Left kidney (tissue), 2 donors: ENCODE measurements around the gene DLG2. TPM values are rescaled to one million over a fixed set of nuclear protein-coding genes. Genes with fewer than 3 reads are reported as not detected.
"Not testable (repeated sequence)": the region's sequence is repeated elsewhere in the genome, so short reads cannot be mapped to it uniquely, and the experiment has no call there.

Source experiments
- DNase-seq: peaks from one replicate; pipeline ENCODE4 v3.0.0-alpha.2; 2013
- polyA plus RNA-seq: library from polyadenylated mRNA; unstranded; fragments of 120-200 nt; gene quantifications from one replicate; pipeline ENCODE4 v1.2.1, GENCODE V29; 2013; ENCODE audit not compliant: insufficient read length

Gene DLG2
- polyA plus RNA-seq, 1 donor, result 13.4 TPM

DNA sequence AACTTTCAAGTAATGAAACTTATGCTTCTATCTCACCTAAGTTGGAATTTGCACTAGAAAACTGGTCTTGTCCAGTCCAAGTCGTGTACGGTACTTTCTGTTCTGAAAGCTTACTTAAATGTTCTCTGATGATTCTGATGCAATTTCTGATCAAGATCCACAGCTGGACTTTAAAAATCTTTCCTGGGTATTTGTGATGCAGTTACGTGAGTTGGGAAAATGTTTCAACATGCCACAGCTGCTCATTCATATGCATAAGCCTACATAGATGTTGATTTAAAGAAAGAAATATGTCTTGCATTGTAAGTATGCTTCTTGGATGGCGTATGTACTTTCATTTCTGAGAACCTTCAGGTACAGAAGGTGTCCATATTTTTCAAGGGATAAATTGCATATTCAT lies 1847.3 kb downstream of the DLG2 start:
- no peak for DNase-seq

DNA sequence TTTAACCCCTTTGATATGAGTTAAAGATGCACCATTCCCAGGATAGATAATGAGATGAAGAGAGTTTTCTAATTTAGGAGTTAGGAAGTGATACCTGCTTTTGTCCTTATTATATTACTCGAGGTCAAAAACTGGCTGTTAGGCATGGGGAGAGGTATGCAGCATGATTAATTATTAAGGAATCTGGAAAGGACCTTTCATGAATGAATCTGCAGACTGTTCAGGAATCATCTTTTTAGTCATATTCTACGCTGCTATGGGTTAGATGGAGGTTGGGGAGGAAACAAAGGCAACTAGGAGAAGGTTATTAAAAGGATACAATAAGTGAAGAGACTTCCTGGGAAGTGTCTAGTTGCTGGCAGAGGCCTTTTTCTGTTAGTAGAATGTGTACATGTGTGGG lies 1848.5 kb downstream of the DLG2 start:
- DNase-seq, result no peak

DNA sequence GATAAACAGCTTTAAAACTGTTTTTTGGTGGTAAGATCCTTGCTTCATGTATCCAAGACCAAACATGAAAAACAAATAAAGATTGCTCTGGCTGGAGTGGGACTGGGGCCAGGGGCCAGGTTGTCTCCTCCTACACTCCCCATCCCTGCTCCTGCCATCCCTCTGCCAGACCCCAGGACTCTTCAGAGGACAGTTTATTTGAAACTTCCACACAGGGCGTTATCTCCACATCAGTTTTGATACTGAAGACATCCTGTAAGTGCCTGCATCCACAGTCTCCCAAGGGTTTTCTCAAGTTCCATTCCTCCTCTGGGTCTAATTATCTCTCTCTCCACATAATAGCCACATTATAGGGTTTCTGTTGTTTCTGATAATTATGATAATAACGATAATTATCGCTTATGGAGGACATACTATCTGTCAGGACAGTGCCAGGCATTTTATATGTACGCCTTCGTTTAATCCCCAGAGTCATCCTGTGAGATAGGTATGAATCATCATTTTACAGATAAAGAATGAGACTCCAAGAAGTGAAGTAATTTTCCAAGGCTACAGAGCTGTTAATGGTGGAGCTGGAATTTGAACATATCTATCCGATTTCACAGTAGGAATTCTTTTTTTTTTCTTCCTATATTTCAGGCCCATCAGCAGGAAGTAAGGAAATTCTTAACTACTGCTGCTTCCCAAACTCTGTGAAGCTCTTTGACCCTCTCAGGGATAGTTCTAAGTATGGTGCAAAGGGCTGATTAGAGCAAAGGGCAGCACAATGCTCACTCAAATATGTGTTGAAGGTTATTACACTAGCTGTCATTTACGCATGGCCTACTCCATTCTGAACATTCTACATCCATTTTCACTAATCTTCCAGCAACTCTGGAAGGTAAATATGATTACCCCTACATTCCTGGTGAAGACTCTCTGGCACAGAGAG lies 1852.9 kb downstream of the DLG2 start:
- no peak for DNase-seq

- no peak for DNase-seq
Measured at GRCh38 chr11:83768489-83768888, 1858.7 kb downstream of the DLG2 start.

- DNase-seq, result no peak
Measured at GRCh38 chr11:83766932-83767331, 1860.2 kb downstream of the DLG2 start.

- DNase-seq, result no peak
Measured at GRCh38 chr11:83764643-83765042, 1862.5 kb downstream of the DLG2 start.

- no peak for DNase-seq
Measured at GRCh38 chr11:83760932-83761331, 1866.2 kb downstream of the DLG2 start.

DNA sequence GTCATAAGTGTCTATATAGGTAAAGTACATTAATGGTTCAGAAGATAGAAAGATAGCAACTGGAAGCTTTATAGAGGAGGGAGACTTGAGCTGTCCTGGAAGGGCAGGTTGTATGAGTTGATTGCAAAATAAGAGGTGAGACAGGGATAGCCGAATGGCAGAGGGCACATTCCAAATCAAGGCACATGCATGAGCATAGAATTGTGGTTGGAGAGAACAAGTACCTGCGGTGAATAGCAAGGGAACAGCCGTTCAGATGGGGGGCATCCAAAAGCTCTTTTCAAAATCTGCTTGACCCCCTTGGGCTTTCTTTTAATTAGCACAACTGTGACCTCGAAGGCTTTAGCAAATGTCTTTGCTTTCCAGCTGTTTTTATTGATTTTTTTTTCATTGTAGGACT lies 1868.0 kb downstream of the DLG2 start:
- no peak for DNase-seq

GRCh38 chr11:83751041-83751440 lies 1876.1 kb downstream of the DLG2 start:
- DNase-seq, result no peak

DNA sequence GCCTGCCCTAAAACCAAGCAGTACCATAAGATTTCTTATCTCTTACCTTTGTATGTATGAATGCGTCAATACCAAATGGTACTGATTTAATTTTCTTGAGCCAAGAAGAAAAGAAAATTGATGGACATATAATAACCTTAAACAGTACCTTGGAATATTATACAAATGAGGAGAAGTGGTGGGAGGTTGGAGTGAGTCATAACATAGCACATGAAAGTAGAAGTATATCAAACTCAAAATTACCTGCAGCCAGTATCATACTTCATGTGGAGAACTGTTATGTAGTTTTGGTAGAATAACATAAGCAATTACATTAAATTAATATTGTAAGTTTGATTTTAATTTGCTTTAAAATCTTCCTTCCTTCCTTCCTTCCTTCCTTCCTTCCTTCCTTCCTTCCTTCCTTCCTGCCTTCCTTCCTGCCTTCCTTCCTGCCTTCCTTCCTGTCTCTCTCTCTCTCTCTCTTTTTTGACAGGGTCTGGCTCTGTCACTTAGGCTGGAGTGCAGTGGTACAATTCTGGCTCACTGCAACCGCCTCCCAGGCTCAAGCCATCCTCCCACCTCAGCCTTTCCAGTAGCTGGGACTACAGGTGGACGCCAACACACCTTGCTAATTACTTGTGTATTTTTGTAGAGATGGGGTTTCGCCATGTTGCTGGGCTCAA lies 1880.1 kb downstream of the DLG2 start:
- DNase-seq, result no peak

- no peak for DNase-seq
Measured at GRCh38 chr11:83744620-83745192, 1882.4 kb downstream of the DLG2 start.

DNA sequence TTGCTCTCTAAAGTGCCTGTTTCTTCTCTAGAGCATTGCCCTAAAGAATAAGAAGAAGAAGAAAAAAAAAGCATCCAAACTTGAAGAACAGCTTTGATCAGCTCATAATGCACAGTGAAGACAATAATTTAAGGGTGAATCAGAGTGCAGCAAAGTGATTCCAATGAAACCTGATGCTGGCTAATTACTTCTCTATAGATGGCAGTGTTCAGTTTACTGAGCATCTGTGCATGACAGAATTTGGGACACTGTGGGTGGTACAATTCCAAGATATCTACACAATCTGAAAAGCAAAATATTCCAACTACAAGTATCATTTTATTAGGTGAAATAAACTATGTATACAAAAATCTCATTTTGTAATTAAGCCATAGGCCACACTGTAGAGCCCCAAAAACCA lies 1890.5 kb downstream of the DLG2 start:
- DNase-seq, result no peak

DNA sequence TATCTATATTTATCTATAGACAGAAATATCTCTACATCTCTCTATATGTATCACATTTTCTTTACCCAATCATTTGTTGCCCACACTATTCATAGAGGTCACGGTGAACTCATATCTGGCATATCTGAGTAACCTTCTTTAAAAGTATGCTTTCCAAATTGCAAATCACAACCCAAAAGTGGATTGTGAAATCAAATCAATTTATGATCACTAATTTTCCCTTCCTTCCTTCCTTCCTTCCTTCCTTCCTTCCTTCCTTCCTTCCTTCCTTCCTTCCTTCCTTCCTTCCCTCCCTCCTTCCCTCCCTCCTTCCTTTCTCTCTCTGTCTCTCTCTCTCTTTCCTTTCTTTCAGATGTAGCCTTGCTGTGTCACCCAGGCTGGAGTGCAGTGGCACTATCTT lies 1893.0 kb downstream of the DLG2 start:
- DNase-seq, result no peak

- DNase-seq, result not testable (repeated sequence)
Measured at GRCh38 chr11:83731288-83731687, 1895.9 kb downstream of the DLG2 start.

GRCh38 chr11:83728281-83728680 lies 1898.9 kb downstream of the DLG2 start:
- no peak for DNase-seq

- DNase-seq, result no peak
Measured at GRCh38 chr11:83727251-83727650, 1899.9 kb downstream of the DLG2 start.

DNA sequence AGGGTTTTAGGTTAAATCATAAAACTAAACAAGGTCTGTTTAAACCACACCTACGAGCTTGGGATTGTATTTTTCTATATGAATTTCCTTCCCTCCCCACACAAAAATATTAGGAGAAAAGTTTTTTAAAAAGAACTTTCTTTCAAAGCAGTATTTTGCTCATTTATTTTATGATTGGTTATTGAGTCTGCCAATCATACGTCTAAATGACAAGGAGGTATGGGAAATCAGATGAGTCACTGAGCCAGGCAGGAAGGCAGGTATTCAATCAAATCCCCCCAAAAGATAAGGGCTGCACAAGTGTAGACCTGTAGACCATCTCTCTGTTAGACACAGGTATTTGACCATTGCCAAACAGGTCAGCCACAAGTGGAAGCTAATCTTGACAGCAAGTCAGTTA lies 1900.8 kb downstream of the DLG2 start:
- DNase-seq, result no peak

DNA sequence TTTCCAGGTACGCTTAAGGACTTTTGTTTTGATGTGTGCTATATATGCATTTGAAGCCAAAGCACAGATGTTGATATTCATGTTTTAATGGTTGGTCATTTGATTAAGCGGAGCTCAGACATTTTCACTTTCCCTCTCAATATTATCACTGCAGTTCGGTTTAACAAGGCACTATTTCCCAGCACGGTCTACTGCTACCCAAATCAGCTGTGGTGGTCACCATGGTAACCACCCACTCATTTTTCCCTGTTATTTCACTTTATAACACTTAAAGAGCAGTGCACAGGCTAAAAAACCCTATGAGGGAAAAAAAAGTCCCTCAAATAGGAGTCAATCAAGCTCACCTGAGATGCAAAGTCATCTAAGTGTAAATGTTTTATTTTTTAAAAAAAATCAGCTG lies 1901.4 kb downstream of the DLG2 start:
- no peak for DNase-seq

- no peak for DNase-seq
Measured at GRCh38 chr11:83725269-83725560, 1901.9 kb downstream of the DLG2 start.

- peak; percentile 46 for DNase-seq
Measured at GRCh38 chr11:83723999-83724398, 1903.1 kb downstream of the DLG2 start.

DNA sequence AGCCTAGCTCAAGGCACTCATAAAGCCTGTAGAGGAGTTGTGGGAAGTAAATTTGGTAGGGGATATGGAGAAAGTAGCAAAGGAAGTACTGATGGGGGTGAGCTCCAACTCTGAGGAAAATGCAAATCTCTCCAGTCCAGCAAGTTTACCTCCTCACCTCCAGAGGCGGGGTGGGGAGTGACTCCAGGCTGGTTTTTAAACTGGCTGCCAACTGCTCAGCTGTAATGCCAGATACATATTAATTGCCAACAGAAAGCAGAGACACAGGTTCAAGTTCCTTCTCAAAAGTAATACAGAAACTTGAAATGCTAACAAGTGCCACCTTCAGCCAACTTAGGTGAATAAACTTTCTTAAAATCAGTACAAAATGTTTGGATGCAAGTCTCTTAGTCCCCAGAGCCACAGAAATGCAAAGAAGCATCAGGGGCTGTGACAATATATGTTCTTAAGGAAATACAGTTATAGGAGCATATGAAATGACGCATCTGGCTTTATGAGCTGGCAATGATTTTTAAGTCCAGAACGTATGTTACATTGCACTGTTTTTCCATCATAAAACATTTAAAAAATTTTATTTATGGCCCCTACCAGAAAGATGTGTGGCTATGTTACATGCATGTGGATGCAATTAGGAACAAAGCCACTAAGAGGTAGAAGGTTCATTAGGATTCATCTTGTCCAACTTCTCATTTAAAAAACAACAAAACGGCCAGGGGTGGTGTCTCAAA lies 1904.6 kb downstream of the DLG2 start:
- DNase-seq, result no peak

GRCh38 chr11:83721263-83721662 lies 1905.9 kb downstream of the DLG2 start:
- no peak for DNase-seq

DNA sequence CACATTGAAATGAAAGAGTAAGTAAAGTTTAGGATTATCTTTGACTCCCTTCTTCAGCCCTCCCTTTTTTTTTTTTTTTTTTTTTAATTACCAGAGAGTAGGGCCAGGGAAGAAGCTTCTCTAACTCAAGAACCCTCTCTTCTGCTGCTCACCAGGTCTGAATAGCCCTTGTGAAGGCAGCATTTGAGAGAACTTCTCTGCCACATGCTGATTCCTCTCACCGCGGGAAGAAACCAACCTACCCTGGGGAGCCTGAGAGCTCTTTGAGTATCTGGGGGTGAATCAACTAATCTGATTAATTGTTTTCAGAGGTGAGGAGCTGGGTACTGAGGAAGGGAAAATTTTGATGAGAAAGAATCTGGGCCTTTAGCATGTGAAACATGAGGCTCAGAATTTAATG lies 1906.5 kb downstream of the DLG2 start:
- DNase-seq, result no peak
